Left lobe of liver (tissue), 1 donor: ENCODE results near the gene TVP23A. TPM values are rescaled to one million over a fixed set of nuclear protein-coding genes. Genes with fewer than 3 reads are reported as not detected.

Source experiments
- total RNA-seq: library from RNA; stranded (reverse); gene quantifications from one replicate; pipeline ENCODE4 v1.2.1, GENCODE V29; 2021
- donor health status: DM: no; HTN: yes; CAD: no.

TVP23A gene
- total RNA-seq, 1 donor from 2014 or later = not detected

Other genes starting within 250 kb of the TVP23A start
- 86.6 TPM for gene EMP2, start 238.2 kb downstream of the TVP23A start, total RNA-seq
- 2.1 TPM for gene TEKT5, start 123.9 kb downstream of the TVP23A start, total RNA-seq
- gene NUBP1, start 75.0 kb downstream of the TVP23A start, total RNA-seq = 12.7 TPM
- gene CIITA, start 58.4 kb upstream of the TVP23A start, total RNA-seq = 1.7 TPM
- gene DEXI, start 123.7 kb upstream of the TVP23A start, total RNA-seq = 66.8 TPM
- gene CLEC16A, start 125.8 kb upstream of the TVP23A start, total RNA-seq = 21.6 TPM